IMR-90 (cell line): ENCODE data around the gene PHF19. TPM values are rescaled to one million over a fixed set of nuclear protein-coding genes. Genes with fewer than 3 reads are reported as not detected.

Source experiments
- ATAC-seq: fragments of 200-7000 bp; cut with Tn5 transposase; 2 replicates; pipeline ENCODE4 v1.9.1; 2020; ENCODE audit warnings: low read depth, mild to moderate bottlenecking, moderate library complexity
- BruUV-seq: library from RNA; stranded (reverse); fragments of 400-500 nt; replicated peaks from 2 replicates; lab custom pipeline; 2021; lab: Mats Ljungman, UMichigan
- CTCF ChIA-PET: fragments of 300-600 bp; formaldehyde crosslinking; extraction: SDS; loops from one replicate; lab custom pipeline; 2021; ENCODE audit warnings: antibody characterized with exemption; lab: Yijun Ruan, JAX
- POLR2A ChIA-PET: fragments of 300-600 bp; sonication (Branson Sonifier 250); formaldehyde crosslinking; loops from one replicate; lab custom pipeline; 2022; ENCODE audit warnings: antibody characterized with exemption; ENCODE audit not compliant: unreplicated experiment; lab: Charles Lee
- DNase-seq: peaks from one replicate; pipeline ENCODE4 v3.0.0; 2013
- H2AFZ ChIP-seq: replicated peaks from 2 replicates; pipeline ENCODE3; 2013; ENCODE audit warnings: low read length, mild to moderate bottlenecking; ENCODE audit not compliant: poor library complexity
- H2AK5ac ChIP-seq: 2 replicates; pipeline ENCODE4 v1.6.1; 2013; ENCODE audit warnings: low read depth, low read length, inconsistent platforms
- H2AK9ac ChIP-seq: replicated peaks from 2 replicates; pipeline ENCODE3; 2013; ENCODE audit warnings: mild to moderate bottlenecking, low read depth, low read length, moderate library complexity; ENCODE audit not compliant: poor library complexity
- H2BK120ac ChIP-seq: 2 replicates; pipeline ENCODE4 v1.6.1; 2013; ENCODE audit warnings: low read depth, low read length, inconsistent platforms
- H2BK15ac ChIP-seq: 3 replicates; pipeline ENCODE4 v1.6.1; 2013; ENCODE audit warnings: low read depth, low read length, inconsistent platforms
- H2BK20ac ChIP-seq: 2 replicates; pipeline ENCODE4 v1.6.1; 2013; ENCODE audit warnings: low read depth, mild to moderate bottlenecking, inconsistent platforms, low read length, moderate library complexity
- H2BK5ac ChIP-seq: 2 replicates; pipeline ENCODE4 v1.6.1; 2013; ENCODE audit warnings: mild to moderate bottlenecking, low read depth, low read length, inconsistent platforms; ENCODE audit not compliant: poor library complexity, severe bottlenecking
- H3K14ac ChIP-seq: replicated peaks from 2 replicates; pipeline ENCODE4 v1.6.1; 2013; ENCODE audit warnings: low read depth, low read length, inconsistent platforms
- H3K18ac ChIP-seq: 2 replicates; pipeline ENCODE4 v1.6.1; 2013; ENCODE audit warnings: low read depth, low read length, control low read depth
- H3K23ac ChIP-seq: 2 replicates; pipeline ENCODE4 v1.6.1; 2013; ENCODE audit warnings: low read depth, low read length, inconsistent platforms
- H3K27ac ChIP-seq: 2 replicates; pipeline ENCODE4 v1.5.1; 2013; ENCODE audit warnings: mild to moderate bottlenecking, control low read depth, low read length; ENCODE audit not compliant: insufficient read depth
- H3K27me3 ChIP-seq: 2 replicates; pipeline ENCODE4 v1.6.1; 2013; ENCODE audit warnings: low read length; ENCODE audit not compliant: control insufficient read depth, insufficient read depth
- H3K36me3 ChIP-seq: 2 replicates; pipeline ENCODE4 v1.6.1; 2013; ENCODE audit warnings: low read length, mixed read lengths; ENCODE audit not compliant: control insufficient read depth, insufficient read depth
- H3K4ac ChIP-seq: 2 replicates; pipeline ENCODE4 v1.6.1; 2013; ENCODE audit warnings: low read depth, low read length, inconsistent platforms
- H3K4me1 ChIP-seq: 2 replicates; pipeline ENCODE4 v1.6.1; 2013; ENCODE audit warnings: low read length, mixed read lengths; ENCODE audit not compliant: control insufficient read depth, insufficient read depth
- H3K4me2 ChIP-seq: 2 replicates; pipeline ENCODE4 v1.6.1; 2013; ENCODE audit warnings: low read depth, mild to moderate bottlenecking, control low read depth, low read length, moderate library complexity
- H3K4me3 ChIP-seq: 2 replicates; pipeline ENCODE4 v1.5.1; 2013; ENCODE audit warnings: low read depth, mild to moderate bottlenecking, control low read depth, low read length, moderate library complexity; ENCODE audit not compliant: insufficient read depth
- H3K56ac ChIP-seq: 2 replicates; pipeline ENCODE4 v1.6.1; 2013; ENCODE audit warnings: low read length, inconsistent platforms; ENCODE audit not compliant: insufficient read depth; ENCODE audit errors: extremely low read depth
- H3K79me1 ChIP-seq, 2 experiments: 2 replicates each; pipeline ENCODE4 v1.6.1; 2013; ENCODE audit warnings: low read length in 2 of 2, inconsistent platforms in 1 of 2, low read depth in 1 of 2
- H3K9ac ChIP-seq: 2 replicates; pipeline ENCODE4 v1.6.1; 2013; ENCODE audit warnings: low read depth, low read length, control low read depth
- H3K9me1 ChIP-seq: 2 replicates; pipeline ENCODE4 v1.6.1; 2013; ENCODE audit warnings: low read length, inconsistent platforms; ENCODE audit not compliant: insufficient read depth
- H3K9me3 ChIP-seq: 2 replicates; pipeline ENCODE4 v1.6.1; 2013; ENCODE audit warnings: low read length; ENCODE audit not compliant: control insufficient read depth, insufficient read depth
- H4K20me1 ChIP-seq: 2 replicates; pipeline ENCODE4 v1.6.1; 2013; ENCODE audit warnings: low read length, inconsistent platforms; ENCODE audit not compliant: insufficient read depth
- H4K5ac ChIP-seq: 2 replicates; pipeline ENCODE4 v1.6.1; 2013; ENCODE audit warnings: mild to moderate bottlenecking, low read depth, low read length, control low read depth
- H4K8ac ChIP-seq, 2 experiments: 2 replicates each; pipeline ENCODE4 v1.6.1; 2013; ENCODE audit warnings: low read depth in 2 of 2, low read length in 2 of 2, control low read depth in 1 of 2, inconsistent platforms in 1 of 2
- H4K91ac ChIP-seq: 2 replicates; pipeline ENCODE4 v1.6.1; 2013; ENCODE audit warnings: low read depth, low read length, inconsistent platforms; ENCODE audit not compliant: insufficient read depth
- MAFK ChIP-seq: IDR thresholded peaks from 2 replicates; pipeline ENCODE4 v1.6.1; 2012; ENCODE audit warnings: low read depth, low read length, improper control_type of control experiment
- WGBS, 2 experiments: methylation state at CpG; one replicate each; pipeline versions ENCODE4 v1.1.5 to v1.1.7; 2013; ENCODE audit warnings: missing lambda C conversion rate in 2 of 2; ENCODE audit not compliant: insufficient read length in 1 of 2; ENCODE audit errors: extremely low coverage in 2 of 2; 5-methylcytosine and 5-hydroxymethylcytosine counted together
- dilution Hi-C: fragments of 300-500 bp; cut with HindIII; formaldehyde crosslinking; loops from one replicate; pipeline ENCODE4 v1.14.3; 2018; ENCODE audit warnings: low sequenced_read_pairs; ENCODE audit not compliant: unreplicated experiment
- in situ Hi-C: fragments of 300-500 bp; cut with MboI; formaldehyde crosslinking; loops from 3 replicates; pipeline ENCODE4 v1.14.3; 2019; ENCODE audit warnings: low sequenced_read_pairs, inconsistent platforms, mixed read lengths
- intact Hi-C: fragments of 100-400 bp; cut with micrococcal nuclease; formaldehyde crosslinking; loops from 2 replicates; pipeline ENCODE4 v1.10.0; 2022
- polyA plus RNA-seq, 3 experiments: library from polyadenylated mRNA; depleted of rRNA; stranded (reverse); fragments of >200 nt; gene quantifications; 2 replicates each; pipeline ENCODE4 v1.2.3, GENCODE V29; 2012; ENCODE audit warnings: low replicate concordance in 1 of 3
- total RNA-seq: library from RNA; depleted of rRNA; stranded (reverse); fragments of >200 nt; gene quantifications from 2 replicates; pipeline ENCODE4 v1.2.3, GENCODE V29; 2012

The PHF19 gene
- total and polyA plus RNA-seq, 2 of the 4 experiments (the other 2 are of a cell fraction), result 37.6 to 55.6 TPM

- Histone ChIP-seq H2BK20ac (no peak overlapping the region), H3K14ac (no peak overlapping the region), H4K91ac (no peak overlapping the region), H2AFZ (no peak overlapping the region), H3K27ac (no peak overlapping the region), H3K4me1 (peaks cover 4% of the 10 kb centered on the region), H3K4ac (no peak overlapping the region), H3K9ac (no peak overlapping the region), H2BK120ac (no peak overlapping the region), H2BK15ac (no peak overlapping the region), H3K9me3 (no peaks in the 10 kb centered on the region), H3K4me2 (no peak overlapping the region), H3K4me3 (no peak overlapping the region), H2AK5ac (no peak overlapping the region), H3K56ac (no peak overlapping the region), H4K8ac (no peak overlapping the region), H3K18ac (no peak overlapping the region), H3K36me3 (peaks cover 2% of the 10 kb centered on the region), H3K27me3 (no peaks in the 10 kb centered on the region), H2BK5ac (no peak overlapping the region), H4K20me1 (no peaks in the 10 kb centered on the region), H2AK9ac (no peak overlapping the region), H3K79me1 (peaks cover 10 to 39% of the 10 kb centered on the region in 2 experiments; a peak in 3 of 4 replicates), H3K9me1 (peaks cover 9% of the 10 kb centered on the region; the same call in 1 of the 2 replicates), H4K5ac (no peak overlapping the region), H3K23ac (no peak overlapping the region; the same call in 1 of the 2 replicates)
- DNase-seq (no peak), ATAC-seq (no peak)
- ChIA-PET POLR2A (no interaction called here), CTCF (interaction anchor here (0.6 kb wide), 1 partner anchor 665 kb away, joined by 3 read pairs; no protein-coding TSS in a partner anchor)
- in situ Hi-C loops (no loop called here), intact Hi-C loops (no loop called here), dilution Hi-C loops (no loop called here)
- no CpG with 5 or more reads among the region's 3 CpGs for WGBS, 2 experiments
- no peak for TF ChIP-seq MAFK
- no TSS peak for BruUV-seq
Observed at GRCh38 chr9:120846251-120846889, 30.6 kb downstream of the PHF19 start.
